SK-N-SH (cell line): ENCODE results near the gene PDZRN4. TPM values are rescaled to one million over a fixed set of nuclear protein-coding genes. Genes with fewer than 3 reads are reported as not detected.

ENCODE experiments used
- CTCF ChIA-PET: fragments of 300-600, 350-600 bp; formaldehyde crosslinking; extraction: SDS; loops from one replicate; lab custom pipeline; 2021; lab: Yijun Ruan, JAX
- POLR2A ChIA-PET: fragments of 350-600 bp; sonication (Branson Sonifier 250); formaldehyde crosslinking; extraction: SDS; loops from one replicate; lab custom pipeline; 2020; ENCODE audit warnings: antibody characterized with exemption, inconsistent platforms; lab: Yijun Ruan, JAX
- DNase-seq: peaks from one replicate; pipeline ENCODE4 v3.0.0; 2012
- H2AFZ ChIP-seq: fragments of 200-600 bp; sonication (generic); 2 replicates; pipeline ENCODE4 v1.8.1; 2016; ENCODE audit warnings: antibody characterized with exemption, mild to moderate bottlenecking, low read depth
- H3F3A ChIP-seq: fragments of 200-600 bp; sonication (generic); replicated peaks from 2 replicates; pipeline ENCODE3; 2016; ENCODE audit warnings: antibody characterized with exemption, mild to moderate bottlenecking; ENCODE audit not compliant: insufficient read depth
- H3K27ac ChIP-seq, 2 experiments: fragments of 200-500 bp in 1 of 2; fragments of 200-600 bp in 1 of 2; sonication (Bioruptor generic) in 1 of 2; sonication (generic), shearing (Covaris generic) in 1 of 2; 2 replicates each; pipeline versions ENCODE4 v1.5.1 to v1.6.1; 2014 to 2016; ENCODE audit warnings: low read depth in 2 of 2, inconsistent platforms in 1 of 2, low read length in 1 of 2, mild to moderate bottlenecking in 1 of 2, mixed read lengths in 1 of 2
- H3K27me3 ChIP-seq: fragments of 200-600 bp; sonication (generic), shearing (Covaris generic); 2 replicates; pipeline ENCODE4 v1.6.1; 2016; ENCODE audit warnings: mixed run types; ENCODE audit not compliant: insufficient read depth
- H3K36me3 ChIP-seq, 2 experiments: fragments of 200-500 bp in 1 of 2; fragments of 200-600 bp in 1 of 2; sonication (Bioruptor generic) in 1 of 2; sonication (generic) in 1 of 2; replicated peaks in 1 of 2; 2 replicates each; pipeline versions ENCODE3 to v1.5.1; 2014 to 2016; ENCODE audit warnings: low read length in 1 of 2, mild to moderate bottlenecking in 1 of 2; ENCODE audit not compliant: insufficient read depth in 2 of 2, control insufficient read depth in 1 of 2
- H3K4me1 ChIP-seq, 2 experiments: fragments of 200-500 bp in 1 of 2; fragments of 200-600 bp in 1 of 2; sonication (Bioruptor generic) in 1 of 2; sonication (generic), shearing (Covaris generic) in 1 of 2; 2 replicates each; pipeline versions ENCODE4 v1.5.1 to v1.6.1; 2014 to 2016; ENCODE audit warnings: low read depth in 1 of 2, low read length in 1 of 2, mixed run types in 1 of 2; ENCODE audit not compliant: insufficient read depth in 2 of 2, control insufficient read depth in 1 of 2
- H3K4me2 ChIP-seq: fragments of 200-600 bp; sonication (generic), shearing (Covaris generic); 2 replicates; pipeline ENCODE4 v1.6.1; 2017; ENCODE audit warnings: mixed run types
- H3K4me3 ChIP-seq, 2 experiments: fragments of 200-500 bp in 1 of 2; fragments of 200-600 bp in 1 of 2; sonication (Bioruptor generic) in 1 of 2; sonication (generic), shearing (Covaris generic) in 1 of 2; 2 replicates each; pipeline versions ENCODE4 v1.5.1 to v1.8.1; 2014 to 2016; ENCODE audit warnings: low read depth in 2 of 2, inconsistent platforms in 1 of 2, low read length in 1 of 2, mild to moderate bottlenecking in 1 of 2, mixed read lengths in 1 of 2, moderate library complexity in 1 of 2
- H3K79me2 ChIP-seq: fragments of 200-600 bp; sonication (generic); 2 replicates; pipeline ENCODE4 v1.8.1; 2017; ENCODE audit warnings: mild to moderate bottlenecking; ENCODE audit not compliant: insufficient read depth
- H3K9ac ChIP-seq: fragments of 200-600 bp; sonication (generic); 2 replicates; pipeline ENCODE4 v1.6.1; 2017; ENCODE audit warnings: mixed run types
- H3K9me2 ChIP-seq: fragments of 200-600 bp; sonication (generic); 2 replicates; pipeline ENCODE4 v1.6.1; 2017; ENCODE audit warnings: mixed run types
- H3K9me3 ChIP-seq: fragments of 200-600 bp; sonication (generic); 2 replicates; pipeline ENCODE4 v1.6.1; 2017; ENCODE audit warnings: mixed run types, mild to moderate bottlenecking, moderate library complexity
- H4K20me1 ChIP-seq: fragments of 200-600 bp; sonication (generic); 2 replicates; pipeline ENCODE4 v1.6.1; 2017; ENCODE audit warnings: mild to moderate bottlenecking, mixed run types; ENCODE audit not compliant: insufficient read depth
- CHD2 ChIP-seq: fragments of 150-350 bp; IDR thresholded peaks from 2 replicates; pipeline ENCODE4 v1.6.1; 2018; ENCODE audit warnings: low read length; ENCODE audit not compliant: partially characterized antibody
- CTCF ChIP-seq: fragments of 200-600 bp; sonication (generic); IDR thresholded peaks from 2 replicates; pipeline ENCODE4 v1.6.1; 2017; ENCODE audit warnings: antibody characterized with exemption, mild to moderate bottlenecking, moderate library complexity
- ELF1 ChIP-seq: IDR thresholded peaks from 2 replicates; pipeline ENCODE4 v1.4.0; 2012
- EZH2phosphoT487 ChIP-seq: fragments of 200-600 bp; sonication (generic); IDR thresholded peaks from 2 replicates; pipeline ENCODE4 v1.6.1; 2017; ENCODE audit warnings: low read depth, mixed run types, mild to moderate bottlenecking, antibody characterized with exemption, moderate library complexity, borderline replicate concordance
- FOSL2 ChIP-seq: IDR thresholded peaks from 2 replicates; pipeline ENCODE4 v1.4.0; 2012; ENCODE audit warnings: low read depth, mild to moderate bottlenecking, moderate library complexity, borderline replicate concordance
- FOXM1 ChIP-seq: IDR thresholded peaks from 2 replicates; pipeline ENCODE4 v1.4.0; 2012; ENCODE audit warnings: low read depth, mild to moderate bottlenecking
- GABPA ChIP-seq: IDR thresholded peaks from 2 replicates; pipeline ENCODE4 v1.4.0; 2012; ENCODE audit warnings: low read depth, mild to moderate bottlenecking
- MEF2A ChIP-seq: IDR thresholded peaks from 2 replicates; pipeline ENCODE4 v1.4.0; 2012; ENCODE audit warnings: low read depth, borderline replicate concordance
- MXI1 ChIP-seq: IDR thresholded peaks from 2 replicates; pipeline ENCODE4 v1.6.1; 2012; ENCODE audit warnings: mild to moderate bottlenecking, low read depth, low read length, improper control_type of control experiment
- NFIC ChIP-seq: IDR thresholded peaks from 2 replicates; pipeline ENCODE4 v1.4.0; 2012; ENCODE audit warnings: borderline replicate concordance
- NRF1 ChIP-seq: IDR thresholded peaks from 2 replicates; pipeline ENCODE4 v1.6.1; 2012; ENCODE audit warnings: low read depth, mild to moderate bottlenecking, low read length
- PBX3 ChIP-seq: IDR thresholded peaks from 2 replicates; pipeline ENCODE4; 2012
- RCOR1 ChIP-seq: fragments of 150-350 bp; IDR thresholded peaks from 2 replicates; pipeline ENCODE4 v1.6.1; 2017; ENCODE audit warnings: antibody characterized with exemption, low read length
- REST ChIP-seq: IDR thresholded peaks from 2 replicates; pipeline ENCODE4 v1.6.1; 2012; ENCODE audit warnings: mild to moderate bottlenecking, low read depth, low read length, moderate library complexity
- TCF12 ChIP-seq: IDR thresholded peaks from 2 replicates; pipeline ENCODE4 v1.4.0; 2012
- WGBS: methylation state at CpG from one replicate; pipeline ENCODE4 v1.1.6; 2017; ENCODE audit warnings: low lambda C conversion rate; 5-methylcytosine and 5-hydroxymethylcytosine counted together
- polyA plus RNA-seq, 3 experiments: library from polyadenylated mRNA; depleted of rRNA; stranded (reverse); fragments of >200 nt; gene quantifications; 2 replicates each; pipeline ENCODE4 v1.2.3, GENCODE V29; 2012
- TF ChIP-seq, protein P1 (sequence below): fragments of 150-350 bp; IDR thresholded peaks from 2 replicates; pipeline ENCODE4 v1.6.1; 2016; ENCODE audit warnings: mild to moderate bottlenecking, low read depth, low read length
- TF ChIP-seq, protein P2 (sequence below): fragments of 150-350 bp; IDR thresholded peaks from 2 replicates; pipeline ENCODE4 v1.6.1; 2017; ENCODE audit warnings: antibody characterized with exemption, low read length, low read depth, borderline replicate concordance

PDZRN4 gene
- polyA plus RNA-seq, 1 of the 3 experiments (the other 2 are of a cell fraction), result 0.02 TPM

- ChIA-PET CTCF (interaction anchor here (1.0 kb wide), 1 partner anchor 14 kb away, joined by 3 read pairs; no protein-coding TSS in a partner anchor), POLR2A (no interaction called here)
- Histone ChIP-seq H3K27ac (no peak overlapping the region), H4K20me1 (no peaks in the 10 kb centered on the region), H3K9me2 (no peaks in the 10 kb centered on the region), H3K9ac (no peak overlapping the region), H3K79me2 (no peaks in the 10 kb centered on the region), H3K27me3 (no peaks in the 10 kb centered on the region), H3F3A (no peaks in the 10 kb centered on the region), H3K4me1 (no peaks in the 10 kb centered on the region), H3K36me3 (no peaks in the 10 kb centered on the region), H2AFZ (no peak overlapping the region), H3K9me3 (no peaks in the 10 kb centered on the region; the same call in 1 of the 2 replicates), H3K4me2 (no peak overlapping the region), H3K4me3 (no peak overlapping the region)
- 71% methylated on average over 1 of the region's 1 CpG for WGBS
- DNase-seq, result no peak
- TF ChIP-seq NFIC (no peak), GABPA (no peak), FOXM1 (no peak), RCOR1 (no peak), PBX3 (no peak), CHD2 (no peak), MEF2A (no peak), CTCF (no peak), MXI1 (no peak)
- TF ChIP-seq, protein P1, sequence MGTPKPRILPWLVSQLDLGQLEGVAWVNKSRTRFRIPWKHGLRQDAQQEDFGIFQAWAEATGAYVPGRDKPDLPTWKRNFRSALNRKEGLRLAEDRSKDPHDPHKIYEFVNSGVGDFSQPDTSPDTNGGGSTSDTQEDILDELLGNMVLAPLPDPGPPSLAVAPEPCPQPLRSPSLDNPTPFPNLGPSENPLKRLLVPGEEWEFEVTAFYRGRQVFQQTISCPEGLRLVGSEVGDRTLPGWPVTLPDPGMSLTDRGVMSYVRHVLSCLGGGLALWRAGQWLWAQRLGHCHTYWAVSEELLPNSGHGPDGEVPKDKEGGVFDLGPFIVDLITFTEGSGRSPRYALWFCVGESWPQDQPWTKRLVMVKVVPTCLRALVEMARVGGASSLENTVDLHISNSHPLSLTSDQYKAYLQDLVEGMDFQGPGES, result no peak
- TF ChIP-seq, protein P2, sequence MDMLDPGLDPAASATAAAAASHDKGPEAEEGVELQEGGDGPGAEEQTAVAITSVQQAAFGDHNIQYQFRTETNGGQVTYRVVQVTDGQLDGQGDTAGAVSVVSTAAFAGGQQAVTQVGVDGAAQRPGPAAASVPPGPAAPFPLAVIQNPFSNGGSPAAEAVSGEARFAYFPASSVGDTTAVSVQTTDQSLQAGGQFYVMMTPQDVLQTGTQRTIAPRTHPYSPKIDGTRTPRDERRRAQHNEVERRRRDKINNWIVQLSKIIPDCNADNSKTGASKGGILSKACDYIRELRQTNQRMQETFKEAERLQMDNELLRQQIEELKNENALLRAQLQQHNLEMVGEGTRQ, result no peak
These were observed 349.4 kb downstream of the PDZRN4 start for GRCh38 chr12:41537522-41537921.

DNA sequence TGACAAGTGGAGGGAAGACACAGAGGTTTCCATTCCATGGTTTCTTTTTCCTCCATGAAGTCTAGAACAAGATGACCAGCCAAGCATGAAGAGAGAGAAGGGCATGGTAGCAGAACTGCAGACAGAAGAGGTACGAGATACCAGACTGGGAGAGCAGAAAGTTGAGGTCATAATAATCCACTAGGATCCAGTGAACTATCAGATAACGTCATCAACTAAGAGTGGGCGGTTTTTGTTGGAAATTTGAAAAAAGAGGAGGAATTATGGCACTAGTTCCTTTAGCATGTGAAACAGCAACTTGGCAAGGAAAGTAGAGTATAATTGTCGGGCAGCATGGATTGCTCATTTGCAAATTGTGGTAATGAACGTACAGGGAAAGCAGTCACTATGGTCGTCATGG lies 357.6 kb downstream of the PDZRN4 start:
- CTCF ChIA-PET, result no interaction called here
- DNase-seq, result no peak
- no peak overlapping the region for H3K27ac ChIP-seq
- H3K9me3 ChIP-seq, result no peaks in the 10 kb centered on the region
- H3K9ac ChIP-seq, result no peak overlapping the region
- H3K27me3 ChIP-seq, result no peaks in the 10 kb centered on the region
- H3F3A ChIP-seq, result no peaks in the 10 kb centered on the region
- no peaks in the 10 kb centered on the region for H4K20me1 ChIP-seq
- H3K4me1 ChIP-seq, result no peaks in the 10 kb centered on the region
- POLR2A ChIA-PET, result no interaction called here
- WGBS, result 61% methylated on average over 6 of the region's 6 CpGs
- H2AFZ ChIP-seq, result no peak overlapping the region
- no peaks in the 10 kb centered on the region for H3K9me2 ChIP-seq
- no peaks in the 10 kb centered on the region for H3K36me3 ChIP-seq
- no peaks in the 10 kb centered on the region for H3K79me2 ChIP-seq
- no peak overlapping the region for H3K4me3 ChIP-seq
- H3K4me2 ChIP-seq, result no peak overlapping the region
- no peak for TF ChIP-seq NFIC
- TF ChIP-seq FOSL2, result no peak
- no peak for TF ChIP-seq NRF1
- TF ChIP-seq RCOR1, result no peak
- TF ChIP-seq MXI1, result no peak
- TF ChIP-seq REST, result no peak
- no peak for TF ChIP-seq CTCF
- TF ChIP-seq EZH2phosphoT487, result no peak
- no peak for TF ChIP-seq ELF1
- TF ChIP-seq TCF12, result no peak
